Measurements from ENCODE around the gene SLC6A9.

The SLC6A9 gene

DNA sequence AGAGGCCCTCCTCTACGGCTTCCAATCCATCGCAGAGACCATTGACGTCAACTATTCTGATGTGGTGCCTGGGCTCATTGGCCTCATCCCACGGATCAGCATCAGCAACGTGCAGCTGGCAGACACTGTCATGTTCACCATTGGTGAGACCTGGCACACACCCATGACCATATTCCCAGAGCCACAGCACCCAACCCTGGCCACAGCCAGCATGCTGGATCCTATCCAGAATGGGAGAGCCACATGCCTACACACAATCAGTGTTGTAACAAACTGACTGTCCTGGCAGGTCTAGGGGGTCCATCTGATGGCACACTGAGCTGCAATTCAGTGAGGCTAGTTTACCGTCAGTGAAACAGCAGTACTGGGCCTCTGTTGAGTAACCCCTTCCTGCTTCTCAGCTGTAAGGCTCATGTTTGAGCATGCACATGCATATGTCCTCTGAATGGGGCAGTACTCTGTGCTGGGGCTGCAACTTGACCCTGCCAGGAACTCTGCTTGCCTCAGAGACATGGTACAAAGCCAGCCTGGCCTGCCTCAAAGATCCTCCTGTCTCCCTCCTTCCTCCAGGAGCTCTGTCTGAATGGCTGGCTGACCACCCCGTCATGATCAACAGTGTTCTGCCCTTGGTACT is 73.7 kb downstream of the SLC6A9 start:
- DNase-seq (ENCODE audit: low read depth) = no peak
- no peak for TF ChIP-seq CTCF (IDR thresholded peaks at IDR 0.05; ENCODE audit: insufficient read depth, low read depth, low read length, missing control alignments)

DNA sequence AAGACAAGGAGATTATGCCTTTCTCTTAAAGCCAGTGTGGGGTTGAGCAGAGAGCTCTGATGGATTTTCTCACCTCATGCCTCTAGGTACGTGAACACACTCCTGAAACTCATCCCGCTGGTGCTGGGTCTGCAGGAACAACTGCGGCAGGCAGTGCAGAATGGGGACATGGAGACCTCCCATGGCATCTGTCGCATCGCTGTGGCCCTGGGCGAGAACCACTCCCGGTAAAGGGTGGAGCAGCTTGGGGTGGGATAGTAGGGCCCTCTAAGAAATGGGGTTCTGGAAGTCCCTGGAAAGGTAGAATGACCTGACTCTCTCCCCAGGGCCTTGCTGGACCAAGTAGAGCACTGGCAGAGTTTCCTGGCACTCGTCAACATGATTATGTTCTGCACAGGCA is 75.0 kb downstream of the SLC6A9 start:
- no peak for DNase-seq (ENCODE audit: low read depth)
- H3K4me3 ChIP-seq (ENCODE audit: low read depth, low read length) = no peak overlapping the region
- no peak for TF ChIP-seq CTCF (IDR thresholded peaks at IDR 0.05; ENCODE audit: insufficient read depth, low read depth, low read length, missing control alignments)

More for the DNA sequence above, 73.7 kb downstream of the SLC6A9 start:
- no peak overlapping the region for H3K4me3 ChIP-seq (ENCODE audit: low read depth, low read length)

DNA sequence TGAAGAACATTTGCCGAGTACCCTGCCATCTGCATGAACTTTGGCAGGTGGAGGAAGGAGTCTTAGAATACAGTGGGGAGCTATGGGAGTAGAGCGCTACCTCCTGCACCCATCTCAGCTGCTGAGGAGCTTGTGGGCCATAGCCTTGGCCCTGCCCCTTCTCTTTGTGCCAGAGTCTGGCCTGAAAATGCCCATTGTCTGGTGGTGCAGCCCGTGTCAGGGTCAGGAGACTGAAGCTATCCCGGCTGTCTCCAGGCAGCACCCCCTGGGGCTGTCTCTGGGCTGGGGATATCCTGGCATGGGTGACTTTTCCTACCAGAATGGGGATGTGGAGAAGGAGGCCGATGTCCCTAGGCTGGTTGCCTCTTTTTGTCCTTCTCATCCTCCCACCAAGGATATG is 77.2 kb downstream of the SLC6A9 start:
- H3K4me3 ChIP-seq (ENCODE audit: low read depth, low read length) = no peak overlapping the region
- no peak for TF ChIP-seq CTCF (IDR thresholded peaks at IDR 0.05; ENCODE audit: insufficient read depth, low read depth, low read length, missing control alignments)
- DNase-seq (ENCODE audit: low read depth) = no peak

DNA sequence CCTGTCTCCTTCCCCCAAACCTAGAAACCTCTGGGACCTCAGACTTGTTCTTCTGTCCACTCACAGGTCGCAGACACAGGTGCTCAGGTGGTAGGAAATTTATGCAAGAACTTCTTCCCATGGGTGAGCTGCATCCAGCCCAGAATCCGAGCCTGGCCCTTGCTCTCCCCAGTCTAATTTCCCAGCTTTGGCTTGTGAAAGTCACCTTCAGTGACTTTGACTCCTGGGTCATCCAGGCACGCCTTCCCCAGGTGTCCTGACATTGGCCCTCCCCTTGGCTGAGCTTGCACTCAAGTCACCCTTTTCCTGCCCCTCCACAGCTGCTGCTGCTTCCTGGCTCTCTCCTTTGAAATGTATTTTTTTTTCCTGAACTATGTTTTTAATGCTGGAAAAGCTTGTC is 77.9 kb downstream of the SLC6A9 start:
- no peak for TF ChIP-seq CTCF (IDR thresholded peaks at IDR 0.05; ENCODE audit: insufficient read depth, low read depth, low read length, missing control alignments)
- no peak for DNase-seq (ENCODE audit: low read depth)
- no peak overlapping the region for H3K4me3 ChIP-seq (ENCODE audit: low read depth, low read length)

- H3K4me3 ChIP-seq (ENCODE audit: low read depth, low read length) = no peak overlapping the region
- DNase-seq (ENCODE audit: low read depth) = no peak
- TF ChIP-seq CTCF (IDR thresholded peaks at IDR 0.05; ENCODE audit: insufficient read depth, low read depth, low read length, missing control alignments) = no peak
Observed at GRCh38 chr1:43952731-43953346, 78.4 kb downstream of the SLC6A9 start.

DNA sequence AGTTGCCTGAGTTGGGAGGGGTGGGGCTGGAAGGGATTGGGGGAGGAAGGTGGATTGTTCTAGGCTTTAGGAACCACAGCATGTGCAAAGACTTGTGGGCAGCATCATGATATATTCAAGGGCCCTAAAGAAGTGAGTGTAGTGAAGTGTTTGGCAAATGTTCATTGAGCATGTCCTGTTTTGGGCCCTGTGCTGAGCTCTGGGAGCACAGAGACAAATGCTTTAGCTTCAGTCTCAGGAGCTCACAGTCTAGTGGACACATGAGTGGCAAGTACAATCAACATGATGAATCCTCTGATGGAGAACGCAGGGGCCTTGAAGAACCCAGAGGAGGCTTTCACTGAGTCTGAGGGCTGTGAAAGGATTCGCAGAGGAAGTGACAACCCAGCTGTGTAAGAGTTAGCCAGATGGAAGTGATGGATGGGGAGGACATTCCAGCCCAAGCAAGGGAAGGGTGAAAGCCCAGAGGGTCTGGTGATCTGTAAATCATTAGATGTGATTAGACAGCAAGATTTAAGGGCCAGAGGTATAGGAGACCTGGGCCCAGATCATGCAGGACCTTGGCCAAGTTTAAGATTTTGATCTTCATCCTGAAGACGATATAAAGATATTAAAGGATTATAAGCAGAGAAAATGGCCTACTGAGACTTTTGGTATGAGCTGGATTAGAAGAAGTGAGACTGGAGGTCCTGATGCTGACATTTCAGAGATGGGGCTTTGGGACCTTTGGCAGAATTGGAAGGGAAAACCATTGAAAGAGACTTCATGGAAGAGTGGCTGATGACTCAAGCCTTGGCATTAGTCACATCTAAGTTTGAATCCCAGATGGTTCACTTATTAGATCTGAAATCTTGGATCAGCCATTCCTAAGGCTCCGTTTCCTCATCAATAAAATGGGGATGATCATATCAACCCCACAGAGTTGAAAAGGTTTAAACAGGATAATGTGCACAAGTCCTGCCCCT is 80.0 kb downstream of the SLC6A9 start:
- H3K4me3 ChIP-seq (ENCODE audit: low read depth, low read length) = no peak overlapping the region

More for the DNA sequence above, 80.0 kb downstream of the SLC6A9 start:
- no peak for TF ChIP-seq CTCF (IDR thresholded peaks at IDR 0.05; ENCODE audit: insufficient read depth, low read depth, low read length, missing control alignments)
- no peak for DNase-seq (ENCODE audit: low read depth)
